Fibroblast of pulmonary artery (primary cell): ENCODE results near the gene KRAS.

Experiments
- DNase-seq: peaks from one replicate; pipeline ENCODE4 v3.0.0-alpha.2; 2010; ENCODE audit warnings: low read depth
- H3K4me3 ChIP-seq: replicated peaks from 2 replicates; pipeline ENCODE4 v1.5.1; 2011; ENCODE audit warnings: low read depth, mild to moderate bottlenecking, control low read depth, low read length, moderate library complexity
- CTCF ChIP-seq: IDR thresholded peaks from 2 replicates; pipeline ENCODE4 v1.5.1; 2011; ENCODE audit warnings: mild to moderate bottlenecking, control low read depth, low read length, inconsistent platforms; ENCODE audit errors: missing control alignments

KRAS gene

GRCh38 chr12:25248732-25249131, 2.0 kb downstream of the KRAS start:
- no peak for DNase-seq
- H3K4me3 ChIP-seq: no peak overlapping the region
- no peak for TF ChIP-seq CTCF

GRCh38 chr12:25248137-25248536, 2.6 kb downstream of the KRAS start:
- no peak for TF ChIP-seq CTCF
- DNase-seq: no peak
- no peak overlapping the region for H3K4me3 ChIP-seq

- DNase-seq: no peak
- no peak for TF ChIP-seq CTCF
Measured at GRCh38 chr12:25245491-25245890, 5.2 kb downstream of the KRAS start.

GRCh38 chr12:25243680-25243990, 7.1 kb downstream of the KRAS start:
- DNase-seq: no peak
- TF ChIP-seq CTCF: no peak
- H3K4me3 ChIP-seq: no peak overlapping the region

More at GRCh38 chr12:25245491-25245890, 5.2 kb downstream of the KRAS start:
- no peak overlapping the region for H3K4me3 ChIP-seq

GRCh38 chr12:25242981-25243679, 7.6 kb downstream of the KRAS start:
- DNase-seq: peak; percentile 66
- H3K4me3 ChIP-seq: no peak overlapping the region
- no peak for TF ChIP-seq CTCF

GRCh38 chr12:25241167-25242020, 9.3 kb downstream of the KRAS start:
- H3K4me3 ChIP-seq: no peak overlapping the region
- DNase-seq: peak; percentile 76
- peak; percentile 64 for TF ChIP-seq CTCF
